Keratinocyte (primary cell): ENCODE data around the gene TEX44. TPM values are rescaled to one million over a fixed set of nuclear protein-coding genes. Genes with fewer than 3 reads are reported as not detected.

ENCODE experiments used
- DNase-seq: peaks from one replicate; pipeline ENCODE4 v3.0.0-alpha.2; 2011; ENCODE audit warnings: low read depth, missing footprints, low spot score
- FAIRE-seq: peaks from 2 replicates; lab custom pipeline; 2011; peaks lifted over from hg19 to GRCh38; lab: Jason Lieb, UNC
- H2AFZ ChIP-seq: 2 replicates; pipeline ENCODE4 v1.6.0; 2012; ENCODE audit warnings: low read length, control low read depth, inconsistent platforms; ENCODE audit not compliant: control insufficient read depth
- H3K27ac ChIP-seq: 2 replicates; pipeline ENCODE4 v1.5.1; 2011; ENCODE audit warnings: low read length; ENCODE audit not compliant: control insufficient read depth, insufficient read depth
- H3K27me3 ChIP-seq: 3 replicates; pipeline ENCODE4 v1.6.0; 2011; ENCODE audit warnings: low read length; ENCODE audit not compliant: control insufficient read depth, insufficient read depth; ENCODE audit errors: extremely low read depth
- H3K36me3 ChIP-seq, 2 experiments: 2 replicates in 1 of 2; 3 replicates in 1 of 2; pipeline ENCODE4 v1.5.1; 2011; ENCODE audit warnings: low read length in 2 of 2, mild to moderate bottlenecking in 1 of 2; ENCODE audit not compliant: control insufficient read depth in 2 of 2, insufficient read depth in 2 of 2; ENCODE audit errors: extremely low read depth in 1 of 2
- H3K4me1 ChIP-seq: 3 replicates; pipeline ENCODE4 v1.5.1; 2011; ENCODE audit warnings: low read length; ENCODE audit not compliant: control insufficient read depth, insufficient read depth; ENCODE audit errors: extremely low read depth
- H3K4me2 ChIP-seq: 3 replicates; pipeline ENCODE4 v1.6.0; 2011; ENCODE audit warnings: low read depth, low read length; ENCODE audit not compliant: control insufficient read depth, insufficient read depth; ENCODE audit errors: extremely low read depth
- H3K4me3 ChIP-seq, 3 experiments: fragments of 200-600 bp in 1 of 3; sonication (generic) in 1 of 3; 2 replicates in 2 of 3; 3 replicates in 1 of 3; pipeline ENCODE4 v1.5.1; 2011 to 2016; ENCODE audit warnings: low read length in 3 of 3, mild to moderate bottlenecking in 3 of 3, control low read depth in 2 of 3, inconsistent platforms in 1 of 3, low read depth in 1 of 3, mixed read lengths in 1 of 3, mixed run types in 1 of 3, moderate library complexity in 1 of 3; ENCODE audit not compliant: control insufficient read depth in 2 of 3, insufficient read depth in 2 of 3; ENCODE audit errors: extremely low read depth in 1 of 3
- H3K79me2 ChIP-seq: 2 replicates; pipeline ENCODE4 v1.6.0; 2012; ENCODE audit warnings: low read length; ENCODE audit not compliant: control insufficient read depth, insufficient read depth
- H3K9ac ChIP-seq: 3 replicates; pipeline ENCODE4 v1.6.0; 2011; ENCODE audit warnings: low read length; ENCODE audit not compliant: control insufficient read depth, insufficient read depth; ENCODE audit errors: extremely low read depth
- H3K9me1 ChIP-seq: 3 replicates; pipeline ENCODE4 v1.6.0; 2011; ENCODE audit warnings: low read length; ENCODE audit not compliant: control insufficient read depth, insufficient read depth; ENCODE audit errors: extremely low read depth
- H3K9me3 ChIP-seq: 2 replicates; pipeline ENCODE4 v1.5.1; 2012; ENCODE audit warnings: low read depth, low read length; ENCODE audit not compliant: control insufficient read depth
- H4K20me1 ChIP-seq: 3 replicates; pipeline ENCODE4 v1.6.0; 2011; ENCODE audit warnings: low read length; ENCODE audit not compliant: control insufficient read depth, insufficient read depth; ENCODE audit errors: extremely low read depth
- EZH2 ChIP-seq: IDR thresholded peaks from one replicate; pipeline ENCODE4 v1.6.1; 2012; ENCODE audit warnings: inconsistent platforms, mild to moderate bottlenecking, low read length, moderate library complexity
- dilution Hi-C: fragments of 300-500 bp; cut with MboI; formaldehyde crosslinking; loops from one replicate; pipeline ENCODE4 v1.7.0; 2020; ENCODE audit warnings: low sequenced_read_pairs; ENCODE audit not compliant: extremely low pct_ligation_motif_present
- polyA plus RNA-seq, 5 experiments: library from polyadenylated mRNA; depleted of rRNA in 3 of 5; stranded (reverse) in 3 of 5; stranded (forward) in 1 of 5; unstranded in 1 of 5; fragments of >200 nt; gene quantifications; 1 replicate in 1 of 5; 2 replicates in 3 of 5; 3 replicates in 1 of 5; pipeline versions ENCODE4 v1.2.1 to v1.2.3, GENCODE V29; 2011 to 2012; ENCODE audit warnings: missing spikeins in 2 of 5, low read depth in 1 of 5, low replicate concordance in 1 of 5
- TF ChIP-seq, protein P1 (sequence below), 3 experiments: IDR thresholded peaks in 1 of 3; conservative IDR thresholded peaks in 1 of 3; optimal IDR thresholded peaks in 1 of 3; 2 replicates in 2 of 3; 3 replicates in 1 of 3; pipeline versions ENCODE3 to v1.5.1; 2011; ENCODE audit warnings: low read length in 3 of 3, mild to moderate bottlenecking in 3 of 3, moderate library complexity in 2 of 3, control low read depth in 1 of 3, inconsistent platforms in 1 of 3; ENCODE audit not compliant: insufficient read depth in 2 of 3; ENCODE audit errors: extremely low read depth in 1 of 3

The TEX44 gene
- polyA plus RNA-seq, 1 donor (not counting 4 experiments of a cell fraction or from before 2014, with no cell fraction given): not detected

- Histone ChIP-seq H3K4me2 (no peak overlapping the region), H3K27ac (no peak overlapping the region), H3K79me2 (no peaks in the 10 kb centered on the region), H3K9ac (no peak overlapping the region), H3K9me1 (no peaks in the 10 kb centered on the region), H3K27me3 (no peaks in the 10 kb centered on the region), H3K4me1 (peaks cover 20% of the 10 kb centered on the region), H2AFZ (no peak overlapping the region), H4K20me1 (no peaks in the 10 kb centered on the region), H3K9me3 (no peaks in the 10 kb centered on the region), H3K4me3 (no peak overlapping the region), H3K36me3 (no peaks in the 10 kb centered on the region)
- FAIRE-seq (no peak), DNase-seq (no peak)
- dilution Hi-C loops: no loop called here
- TF ChIP-seq EZH2: no peak
- TF ChIP-seq, protein P1, sequence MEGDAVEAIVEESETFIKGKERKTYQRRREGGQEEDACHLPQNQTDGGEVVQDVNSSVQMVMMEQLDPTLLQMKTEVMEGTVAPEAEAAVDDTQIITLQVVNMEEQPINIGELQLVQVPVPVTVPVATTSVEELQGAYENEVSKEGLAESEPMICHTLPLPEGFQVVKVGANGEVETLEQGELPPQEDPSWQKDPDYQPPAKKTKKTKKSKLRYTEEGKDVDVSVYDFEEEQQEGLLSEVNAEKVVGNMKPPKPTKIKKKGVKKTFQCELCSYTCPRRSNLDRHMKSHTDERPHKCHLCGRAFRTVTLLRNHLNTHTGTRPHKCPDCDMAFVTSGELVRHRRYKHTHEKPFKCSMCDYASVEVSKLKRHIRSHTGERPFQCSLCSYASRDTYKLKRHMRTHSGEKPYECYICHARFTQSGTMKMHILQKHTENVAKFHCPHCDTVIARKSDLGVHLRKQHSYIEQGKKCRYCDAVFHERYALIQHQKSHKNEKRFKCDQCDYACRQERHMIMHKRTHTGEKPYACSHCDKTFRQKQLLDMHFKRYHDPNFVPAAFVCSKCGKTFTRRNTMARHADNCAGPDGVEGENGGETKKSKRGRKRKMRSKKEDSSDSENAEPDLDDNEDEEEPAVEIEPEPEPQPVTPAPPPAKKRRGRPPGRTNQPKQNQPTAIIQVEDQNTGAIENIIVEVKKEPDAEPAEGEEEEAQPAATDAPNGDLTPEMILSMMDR (optimal IDR thresholded peaks at IDR 0.05 in 1 of 3, IDR thresholded peaks at IDR 0.05 in 1 of 3, conservative IDR thresholded peaks at IDR 0.05 in 1 of 3; ENCODE audit: extremely low read depth in 1 of 3, insufficient read depth in 2 of 3, low read length in 3 of 3): no peak
These were observed 48.0 kb downstream of the TEX44 start for GRCh38 chr2:231640641-231641111.

GRCh38 chr2:231642631-231643494 lies 50.2 kb downstream of the TEX44 start:
- Histone ChIP-seq H3K36me3 (no peaks in the 10 kb centered on the region), H3K27ac (peak overlapping the region; percentile 100), H3K4me3 (peak overlapping the region in 2 of 3 experiments; percentile 56 to 58), H3K9ac (peak overlapping the region; percentile 91), H3K27me3 (no peaks in the 10 kb centered on the region), H3K4me1 (peaks cover 24% of the 10 kb centered on the region), H3K9me3 (no peaks in the 10 kb centered on the region), H3K79me2 (no peaks in the 10 kb centered on the region), H3K9me1 (no peaks in the 10 kb centered on the region), H2AFZ (peak overlapping the region; percentile 96), H3K4me2 (peak overlapping the region; percentile 88), H4K20me1 (no peaks in the 10 kb centered on the region)
- FAIRE-seq: peak; percentile 84
- TF ChIP-seq, protein P1 (optimal IDR thresholded peaks at IDR 0.05 in 1 of 3, IDR thresholded peaks at IDR 0.05 in 1 of 3, conservative IDR thresholded peaks at IDR 0.05 in 1 of 3; ENCODE audit: extremely low read depth in 1 of 3, insufficient read depth in 2 of 3, low read length in 3 of 3): no peak
- peak; percentile 96 for DNase-seq
- dilution Hi-C loops: no loop called here
